Ovary (tissue), 9 donors: ENCODE measurements around the gene PCDHGB4. TPM values are rescaled to one million over a fixed set of nuclear protein-coding genes. Genes with fewer than 3 reads are reported as not detected.

ENCODE experiments used
- DNase-seq, 5 donors: peaks; one replicate each; pipeline ENCODE4 v3.0.0-alpha.2; 2019 to 2020
- H3K27ac ChIP-seq, 2 donors: fragments of 200-600 bp; one replicate each; pipeline versions ENCODE4 v1.5.1 to v1.8.0; 2019 to 2022
- H3K27me3 ChIP-seq: fragments of 200-600 bp; one replicate; pipeline ENCODE4 v1.8.0; 2022
- H3K36me3 ChIP-seq: fragments of 200-600 bp; sonication (generic); one replicate; pipeline ENCODE4 v1.5.1; 2019
- H3K4me1 ChIP-seq: one replicate; pipeline ENCODE4 v1.8.1; 2013; ENCODE audit warnings: mild to moderate bottlenecking, moderate library complexity; ENCODE audit not compliant: insufficient read depth
- H3K4me3 ChIP-seq: fragments of 200-600 bp; sonication (generic); one replicate; pipeline ENCODE4 v1.5.1; 2017
- H3K9me3 ChIP-seq, 2 donors: fragments of 200-600 bp in 1 of 2; sonication (generic) in 1 of 2; one replicate each; pipeline versions ENCODE4 v1.5.1 to v1.8.1; 2013 to 2019; ENCODE audit warnings: mild to moderate bottlenecking in 1 of 2, moderate library complexity in 1 of 2
- EP300 ChIP-seq: sonication (generic); formaldehyde crosslinking; IDR thresholded peaks from one replicate; pipeline ENCODE4 v1.6.1; 2017; ENCODE audit warnings: antibody characterized with exemption
- POLR2A ChIP-seq: fragments of 450-650 bp; IDR thresholded peaks from one replicate; pipeline ENCODE4 v1.6.1; 2017; ENCODE audit warnings: antibody characterized with exemption, mild to moderate bottlenecking, moderate library complexity
- WGBS, 3 donors: extraction: QIAGEN DNeasy Blood & Tissue Kit in 1 of 3; methylation state at CpG; one replicate each; pipeline versions ENCODE4 v1.1.5 to v1.1.7; 2013 to 2017; 5-methylcytosine and 5-hydroxymethylcytosine counted together
- intact Hi-C, 4 donors: fragments of 100-400 bp; cut with DNase I; formaldehyde crosslinking; loops; one replicate each; pipeline versions ENCODE4 v1.11.0 to v1.15.1; 2022 to 2023
- polyA plus RNA-seq, 2 donors: library from polyadenylated mRNA; stranded (reverse); fragments of 200-250 nt in 1 of 2; fragments of 350-450 nt in 1 of 2; fragmentation: Illumina TruSeq in 1 of 2; extraction: RNeasy Lipid Tissue Mini Kit (QIAGEN cat#74804) in 1 of 2; gene quantifications; one replicate each; pipeline ENCODE4 v1.2.3, GENCODE V29; 2013 to 2014
- total RNA-seq, 7 donors: library from RNA; depleted of rRNA in 2 of 7; stranded (reverse); fragments of >200 nt in 2 of 7; fragmentation: NEBNext Ultra II Directional in 3 of 7; extraction: Animal tissue kit (Norgen Biotek cat#: 25700) in 3 of 7; gene quantifications; one replicate each; pipeline versions ENCODE4 v1.1.0 to v1.2.4, GENCODE V29; 2016 to 2023
- TF ChIP-seq, protein P1 (sequence below), 3 donors: fragments of 450-650 bp in 2 of 3; fragments of 200-600 bp in 1 of 3; IDR thresholded peaks; one replicate each; pipeline versions ENCODE4 v1.5.1 to v1.8.0; 2016 to 2022; ENCODE audit warnings: antibody characterized with exemption in 3 of 3, mild to moderate bottlenecking in 1 of 3
- donor health status: DM: no; HTN: no; CAD: no; lungs with moderate emphysema.
- donor health status: DM: no; HTN: no; CAD: no.
- donor health status: Bipolar disorder and iron deficiency.
- donor health status: DM: yes; HTN: yes; CAD: no.
- donor health status: DM: no; HTN: no; CAD: no.
- donor health status: DM: yes; HTN: yes; CAD: no.

Gene PCDHGB4
- total and polyA plus RNA-seq, 9 donors: 2.1 to 12.0 (median 7.9) TPM

DNA sequence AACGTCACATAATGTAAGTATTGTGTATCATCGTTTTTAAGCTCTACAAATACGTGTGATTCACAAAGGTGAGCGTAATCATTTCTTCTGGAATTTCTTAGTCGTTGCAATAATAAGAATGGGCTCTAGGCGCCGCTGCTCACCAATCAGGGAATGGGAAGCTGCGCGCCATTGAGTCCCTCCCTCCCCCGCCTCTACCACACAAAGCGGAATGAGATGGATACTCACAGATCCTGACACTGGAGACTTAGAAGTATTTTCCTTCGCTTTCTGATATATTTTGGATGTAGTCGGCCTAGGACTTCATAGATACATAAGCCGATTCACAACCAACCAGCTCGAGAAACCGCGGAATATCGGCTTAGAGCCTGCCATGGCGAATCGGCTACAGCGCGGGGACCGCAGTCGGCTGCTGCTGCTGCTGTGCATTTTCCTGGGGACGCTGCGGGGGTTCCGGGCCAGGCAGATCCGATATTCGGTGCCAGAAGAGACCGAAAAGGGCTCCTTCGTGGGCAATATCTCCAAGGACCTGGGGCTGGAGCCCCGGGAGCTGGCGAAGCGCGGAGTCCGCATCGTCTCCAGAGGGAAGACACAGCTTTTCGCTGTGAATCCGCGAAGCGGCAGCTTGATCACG, 33.5 kb downstream of the PCDHGB4 start, which contains the start of gene PCDHGA11:
Gene PCDHGA11, plus strand, starts transcription at position 197 of the 634 bp plus-strand sequence. Its CDS starts 177 bp downstream, at position 374.
- peaks cover 2% of the 10 kb centered on the region for H3K4me1 ChIP-seq
- no peak for DNase-seq
- 10 to 15% (median 11%) methylated on average over 42 of the region's 42 CpGs for WGBS, 3 donors
- peaks cover 17 to 45% of the 10 kb centered on the region in 2 donors for H3K9me3 ChIP-seq
- no peak within 1 kb of the TSS for H3K27ac ChIP-seq
- no peaks in the 10 kb centered on the region for H3K36me3 ChIP-seq
- intact Hi-C loops: no loop called here
- no peak within 1 kb of the TSS for H3K4me3 ChIP-seq
- no peaks in the 10 kb centered on the region for H3K27me3 ChIP-seq
- TF ChIP-seq EP300: no peak
- no peak for TF ChIP-seq POLR2A
- TF ChIP-seq, protein P1, sequence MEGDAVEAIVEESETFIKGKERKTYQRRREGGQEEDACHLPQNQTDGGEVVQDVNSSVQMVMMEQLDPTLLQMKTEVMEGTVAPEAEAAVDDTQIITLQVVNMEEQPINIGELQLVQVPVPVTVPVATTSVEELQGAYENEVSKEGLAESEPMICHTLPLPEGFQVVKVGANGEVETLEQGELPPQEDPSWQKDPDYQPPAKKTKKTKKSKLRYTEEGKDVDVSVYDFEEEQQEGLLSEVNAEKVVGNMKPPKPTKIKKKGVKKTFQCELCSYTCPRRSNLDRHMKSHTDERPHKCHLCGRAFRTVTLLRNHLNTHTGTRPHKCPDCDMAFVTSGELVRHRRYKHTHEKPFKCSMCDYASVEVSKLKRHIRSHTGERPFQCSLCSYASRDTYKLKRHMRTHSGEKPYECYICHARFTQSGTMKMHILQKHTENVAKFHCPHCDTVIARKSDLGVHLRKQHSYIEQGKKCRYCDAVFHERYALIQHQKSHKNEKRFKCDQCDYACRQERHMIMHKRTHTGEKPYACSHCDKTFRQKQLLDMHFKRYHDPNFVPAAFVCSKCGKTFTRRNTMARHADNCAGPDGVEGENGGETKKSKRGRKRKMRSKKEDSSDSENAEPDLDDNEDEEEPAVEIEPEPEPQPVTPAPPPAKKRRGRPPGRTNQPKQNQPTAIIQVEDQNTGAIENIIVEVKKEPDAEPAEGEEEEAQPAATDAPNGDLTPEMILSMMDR (IDR thresholded peaks at IDR 0.05): no peak

DNA sequence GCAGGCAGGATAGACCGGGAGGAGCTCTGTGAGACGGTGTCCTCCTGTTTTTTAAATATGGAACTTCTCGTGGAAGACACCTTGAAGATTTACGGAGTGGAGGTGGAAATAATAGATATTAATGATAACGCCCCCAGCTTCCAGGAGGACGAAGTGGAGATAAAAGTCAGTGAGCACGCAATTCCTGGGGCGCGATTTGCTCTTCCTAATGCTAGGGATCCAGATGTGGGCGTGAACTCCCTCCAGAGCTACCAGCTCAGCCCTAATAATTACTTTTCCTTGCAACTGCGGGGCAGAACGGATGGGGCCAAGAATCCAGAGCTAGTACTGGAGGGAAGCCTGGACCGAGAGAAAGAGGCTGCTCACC, 34.0 kb downstream of the PCDHGB4 start:
- peaks cover 2% of the 10 kb centered on the region for H3K4me1 ChIP-seq
- H3K27me3 ChIP-seq: no peaks in the 10 kb centered on the region
- H3K27ac ChIP-seq: no peak overlapping the region
- intact Hi-C loops: no loop called here
- H3K4me3 ChIP-seq: no peak overlapping the region
- no peak for DNase-seq
- peaks cover 19 to 49% of the 10 kb centered on the region in 2 donors for H3K9me3 ChIP-seq
- no peaks in the 10 kb centered on the region for H3K36me3 ChIP-seq
- WGBS, 3 donors: 8 to 12% (median 11%) methylated on average over 13 of the region's 13 CpGs
- no peak for TF ChIP-seq POLR2A
- TF ChIP-seq, protein P1 (IDR thresholded peaks at IDR 0.05): no peak
- no peak for TF ChIP-seq EP300

DNA sequence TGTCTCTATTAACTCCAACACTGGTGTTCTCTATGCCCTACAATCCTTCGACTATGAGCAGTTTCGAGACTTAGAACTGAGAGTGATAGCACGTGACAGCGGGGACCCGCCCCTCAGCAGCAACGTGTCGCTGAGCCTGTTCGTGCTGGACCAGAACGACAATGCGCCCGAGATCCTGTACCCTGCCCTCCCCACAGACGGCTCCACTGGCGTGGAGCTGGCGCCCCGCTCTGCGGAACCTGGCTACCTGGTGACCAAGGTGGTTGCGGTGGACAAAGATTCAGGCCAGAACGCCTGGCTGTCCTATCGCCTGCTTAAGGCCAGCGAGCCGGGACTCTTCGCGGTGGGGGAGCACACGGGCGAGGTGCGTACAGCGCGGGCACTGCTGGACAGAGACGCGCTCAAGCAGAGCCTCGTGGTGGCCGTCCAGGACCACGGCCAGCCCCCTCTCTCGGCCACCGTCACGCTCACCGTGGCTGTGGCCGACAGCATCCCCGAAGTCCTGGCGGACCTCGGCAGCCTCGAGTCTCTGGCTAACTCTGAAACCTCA, 35.3 kb downstream of the PCDHGB4 start:
- H3K27ac ChIP-seq: no peak overlapping the region
- H3K27me3 ChIP-seq: no peaks in the 10 kb centered on the region
- intact Hi-C loops: no loop called here
- WGBS, 3 donors: 18 to 31% (median 20%) methylated on average over 37 to 42 of the region's 42 CpGs
- peaks cover 22 to 61% of the 10 kb centered on the region in 2 donors for H3K9me3 ChIP-seq
- no peak for DNase-seq
- no peak overlapping the region for H3K4me3 ChIP-seq
- no peaks in the 10 kb centered on the region for H3K36me3 ChIP-seq
- TF ChIP-seq EP300: no peak
- no peak for TF ChIP-seq POLR2A
- TF ChIP-seq, protein P1 (IDR thresholded peaks at IDR 0.05): no peak
- peaks cover 2% of the 10 kb centered on the region for H3K4me1 ChIP-seq

DNA sequence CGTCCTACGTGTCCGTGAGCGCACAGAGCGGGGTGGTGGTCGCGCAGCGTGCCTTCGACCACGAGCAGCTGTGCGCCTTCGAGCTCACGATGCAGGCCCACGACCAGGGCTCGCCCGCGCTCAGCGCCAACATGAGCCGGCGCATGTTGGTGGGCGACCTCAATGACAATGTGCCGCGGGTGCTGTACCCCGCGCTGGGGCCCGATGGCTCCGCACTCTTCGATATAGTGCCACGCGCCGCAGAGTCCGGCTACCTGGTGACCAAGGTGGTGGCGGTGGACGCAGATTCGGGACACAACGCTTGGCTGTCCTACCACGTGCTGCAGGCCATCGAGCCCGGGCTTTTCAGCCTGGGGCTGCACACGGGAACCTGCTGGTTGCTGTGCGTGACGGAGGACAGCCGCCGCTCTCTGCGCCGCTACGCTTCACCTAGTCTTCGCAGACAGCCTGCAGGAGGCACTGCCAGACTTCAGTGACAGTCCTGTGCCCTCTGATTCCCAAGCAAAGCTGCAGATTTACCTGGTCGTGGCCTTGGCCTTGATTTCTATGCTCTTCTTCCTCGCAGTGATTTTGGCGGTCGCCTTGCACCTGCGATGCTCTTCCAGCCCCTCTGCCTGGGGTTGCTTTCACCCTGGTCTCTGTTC, 40.4 kb downstream of the PCDHGB4 start:
- Histone ChIP-seq H3K27me3 (no peaks in the 10 kb centered on the region), H3K27ac (no peak overlapping the region), H3K9me3 (peaks cover 17 to 58% of the 10 kb centered on the region in 2 donors), H3K4me3 (no peak overlapping the region), H3K36me3 (no peaks in the 10 kb centered on the region), H3K4me1 (no peaks in the 10 kb centered on the region)
- intact Hi-C loops: no loop called here
- TF ChIP-seq, protein P1 (IDR thresholded peaks at IDR 0.05): no peak
- TF ChIP-seq POLR2A: no peak
- no peak for TF ChIP-seq EP300
- no peak for DNase-seq
- WGBS, 3 donors: 36 to 53% (median 36%) methylated on average over 31 to 53 of the region's 53 CpGs
